Endothelial cell of umbilical vein (primary cell): ENCODE data around the gene H2BW1. TPM values are rescaled to one million over a fixed set of nuclear protein-coding genes. Genes with fewer than 3 reads are reported as not detected.

Experiments
- BruUV-seq: library from RNA; stranded (reverse); fragments of 400-500 nt; replicated peaks from 2 replicates; lab custom pipeline; 2021; lab: Mats Ljungman, UMichigan
- CTCF ChIA-PET: fragments of 300-600, 350-600 bp; sonication (Branson Sonifier 250); formaldehyde crosslinking; loops from one replicate; lab custom pipeline; 2021; ENCODE audit warnings: antibody characterized with exemption, inconsistent platforms; lab: Charles Lee
- POLR2A ChIA-PET: fragments of 300-600, 350-600 bp; sonication (Branson Sonifier 250); formaldehyde crosslinking; loops from one replicate; lab custom pipeline; 2021; ENCODE audit warnings: antibody characterized with exemption, inconsistent platforms; lab: Charles Lee
- DNase-seq: peaks from one replicate; pipeline ENCODE4 v3.0.0-alpha.2; 2011; ENCODE audit warnings: low read depth, low spot score
- FAIRE-seq: peaks from 2 replicates; lab custom pipeline; 2011; peaks lifted over from hg19 to GRCh38; lab: Jason Lieb, UNC
- H2AFZ ChIP-seq: 2 replicates; pipeline ENCODE4 v1.6.0; 2012; ENCODE audit warnings: low read depth, low read length, control low read depth, inconsistent platforms
- H3K27ac ChIP-seq: 2 replicates; pipeline ENCODE4 v1.5.1; 2011; ENCODE audit warnings: low read depth, mild to moderate bottlenecking, control low read depth, low read length, moderate library complexity; ENCODE audit not compliant: insufficient read depth
- H3K27me3 ChIP-seq, 2 experiments: 2 replicates each; pipeline versions ENCODE4 v1.6.0 to v1.6.1; 2011; ENCODE audit warnings: low read length in 2 of 2, mixed read lengths in 1 of 2; ENCODE audit not compliant: control insufficient read depth in 2 of 2, insufficient read depth in 2 of 2
- H3K36me3 ChIP-seq, 2 experiments: 2 replicates in 1 of 2; 3 replicates in 1 of 2; pipeline ENCODE4 v1.5.1; 2011; ENCODE audit warnings: low read length in 2 of 2, mild to moderate bottlenecking in 1 of 2, moderate library complexity in 1 of 2; ENCODE audit not compliant: control insufficient read depth in 2 of 2, insufficient read depth in 2 of 2; ENCODE audit errors: extremely low read depth in 1 of 2
- H3K4me1 ChIP-seq: 3 replicates; pipeline ENCODE4 v1.5.1; 2011; ENCODE audit warnings: mild to moderate bottlenecking, low read length; ENCODE audit not compliant: control insufficient read depth, insufficient read depth; ENCODE audit errors: extremely low read depth
- H3K4me2 ChIP-seq: 2 replicates; pipeline ENCODE4 v1.6.1; 2011; ENCODE audit warnings: low read length, control low read depth, mixed read lengths; ENCODE audit not compliant: insufficient read depth
- H3K4me3 ChIP-seq, 3 experiments: fragments of 200-600 bp in 1 of 3; sonication (generic), shearing (Covaris generic) in 1 of 3; replicated peaks in 1 of 3; 2 replicates each; pipeline ENCODE4 v1.5.1; 2011 to 2016; ENCODE audit warnings: control low read depth in 3 of 3, low read length in 3 of 3, mild to moderate bottlenecking in 2 of 3, inconsistent platforms in 1 of 3, low read depth in 1 of 3, moderate library complexity in 1 of 3; ENCODE audit not compliant: insufficient read depth in 1 of 3
- H3K79me2 ChIP-seq: 2 replicates; pipeline ENCODE4 v1.6.0; 2012; ENCODE audit warnings: low read length, inconsistent platforms; ENCODE audit not compliant: control insufficient read depth, insufficient read depth
- H3K9ac ChIP-seq: replicated peaks from 2 replicates; pipeline ENCODE3; 2011; ENCODE audit warnings: low read length, control low read depth; ENCODE audit not compliant: insufficient read depth; ENCODE audit errors: extremely low read depth
- H3K9me1 ChIP-seq: replicated peaks from 3 replicates; pipeline ENCODE4 v1.6.0; 2011; ENCODE audit warnings: mild to moderate bottlenecking, low read length; ENCODE audit not compliant: control insufficient read depth, insufficient read depth; ENCODE audit errors: extremely low read depth
- H3K9me3 ChIP-seq: replicated peaks from 2 replicates; pipeline ENCODE4 v1.5.1; 2012; ENCODE audit warnings: low read length, inconsistent platforms; ENCODE audit not compliant: control insufficient read depth, insufficient read depth
- H4K20me1 ChIP-seq: replicated peaks from 2 replicates; pipeline ENCODE3; 2011; ENCODE audit warnings: mild to moderate bottlenecking, low read length; ENCODE audit not compliant: control insufficient read depth, insufficient read depth; ENCODE audit errors: extremely low read depth
- EZH2 ChIP-seq: IDR thresholded peaks from 2 replicates; pipeline ENCODE4 v1.6.1; 2012; ENCODE audit warnings: borderline replicate concordance, low read depth, mild to moderate bottlenecking, moderate library complexity, low read length, inconsistent platforms; ENCODE audit not compliant: severe bottlenecking
- FOS ChIP-seq: IDR thresholded peaks from 2 replicates; pipeline ENCODE4 v1.6.1; 2011; ENCODE audit warnings: mild to moderate bottlenecking, low read length, moderate library complexity, borderline replicate concordance; ENCODE audit not compliant: insufficient read depth
- GATA2 ChIP-seq: IDR thresholded peaks from 2 replicates; pipeline ENCODE4 v1.7.0; 2011; ENCODE audit warnings: low read depth, mild to moderate bottlenecking, moderate library complexity, mixed read lengths, low read length; ENCODE audit not compliant: insufficient read length, insufficient read depth
- JUN ChIP-seq: IDR thresholded peaks from 2 replicates; pipeline ENCODE4 v1.6.1; 2011; ENCODE audit warnings: borderline replicate concordance, low read depth; ENCODE audit not compliant: insufficient read length, insufficient read depth
- MYC ChIP-seq: IDR thresholded peaks from one replicate; pipeline ENCODE4 v1.6.1; 2011; ENCODE audit warnings: mild to moderate bottlenecking, low read depth, low read length
- POLR2A ChIP-seq: IDR thresholded peaks from 2 replicates; pipeline ENCODE4 v1.6.1; 2012; ENCODE audit warnings: low read depth, mild to moderate bottlenecking, control low read depth, low read length
- POLR2AphosphoS5 ChIP-seq: IDR thresholded peaks from 2 replicates; pipeline ENCODE4 v1.6.1; 2012; ENCODE audit warnings: low read depth, mild to moderate bottlenecking, control low read depth, low read length, moderate library complexity; ENCODE audit not compliant: insufficient read depth
- dilution Hi-C: fragments of 300-500 bp; cut with MboI; formaldehyde crosslinking; loops from one replicate; pipeline ENCODE4 v1.15.0; 2019; ENCODE audit warnings: low sequenced_read_pairs; ENCODE audit not compliant: extremely low pct_ligation_motif_present
- intact Hi-C: fragments of 100-400 bp; cut with micrococcal nuclease; formaldehyde crosslinking; loops from one replicate; pipeline ENCODE4 v1.10.0; 2022
- polyA plus RNA-seq, 4 experiments: library from polyadenylated mRNA; depleted of rRNA in 3 of 4; stranded (reverse) in 3 of 4; unstranded in 1 of 4; fragments of >200 nt; gene quantifications; 2 replicates each; pipeline versions ENCODE4 v1.2.1 to v1.2.3, GENCODE V29; 2011 to 2012; ENCODE audit warnings: missing spikeins in 1 of 4
- total RNA-seq: library from RNA; stranded (reverse); gene quantifications from 2 replicates; pipeline ENCODE4 v1.2.3, GENCODE V29; 2021
- TF ChIP-seq, protein P1 (sequence below), 2 donors: IDR thresholded peaks; 1 replicate in 1 of 2; 2 replicates in 1 of 2; pipeline ENCODE4 v1.5.1; 2011; ENCODE audit warnings: low read length in 2 of 2, mild to moderate bottlenecking in 2 of 2, moderate library complexity in 2 of 2, control low read depth in 1 of 2, inconsistent platforms in 1 of 2, low read depth in 1 of 2; ENCODE audit not compliant: insufficient read depth in 1 of 2; ENCODE audit errors: extremely low read depth in 1 of 2
- TF ChIP-seq, protein P2 (sequence below): IDR thresholded peaks from 2 replicates; pipeline ENCODE4 v1.6.1; 2011; ENCODE audit not compliant: insufficient read depth, insufficient read length

The H2BW1 gene
- total and polyA plus RNA-seq, 2 donors (not counting 3 experiments of a cell fraction or from before 2014, with no cell fraction given): not detected

DNA sequence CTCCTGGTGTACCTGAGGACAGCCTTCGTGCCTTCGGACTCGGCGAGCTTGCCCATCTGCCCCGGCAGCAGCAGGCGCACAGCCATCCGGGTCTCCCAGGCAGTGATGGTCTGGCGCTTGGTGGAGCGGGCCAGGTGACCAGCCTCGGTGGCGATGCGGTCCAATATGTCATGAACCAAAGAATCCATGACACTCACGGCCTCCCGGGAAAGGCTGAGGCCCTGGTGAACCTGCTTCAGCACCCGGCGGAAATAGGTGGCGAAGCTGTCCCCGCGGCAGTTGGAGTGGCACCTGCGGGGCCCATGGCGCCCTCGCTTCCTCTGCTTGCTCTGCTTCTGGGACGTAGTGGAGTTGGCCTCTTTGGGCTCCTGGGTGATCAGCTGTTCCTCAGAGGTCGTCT is 350 bp downstream of the H2BW1 start:
- Histone ChIP-seq H3K9me3 (no peaks in the 10 kb centered on the region), H3K79me2 (no peaks in the 10 kb centered on the region), H2AFZ (no peak overlapping the region), H3K9ac (no peak overlapping the region), H3K36me3 (no peaks in the 10 kb centered on the region), H3K4me3 (no peak overlapping the region), H3K9me1 (no peaks in the 10 kb centered on the region), H3K4me2 (no peak overlapping the region), H3K4me1 (no peaks in the 10 kb centered on the region), H4K20me1 (no peaks in the 10 kb centered on the region), H3K27ac (no peak overlapping the region), H3K27me3 (no peaks in the 10 kb centered on the region)
- intact Hi-C loops (no loop called here), dilution Hi-C loops (no loop called here)
- CTCF ChIA-PET: no interaction called here
- no peak for FAIRE-seq
- POLR2A ChIA-PET: no interaction called here
- DNase-seq: no peak
- TF ChIP-seq, protein P1, sequence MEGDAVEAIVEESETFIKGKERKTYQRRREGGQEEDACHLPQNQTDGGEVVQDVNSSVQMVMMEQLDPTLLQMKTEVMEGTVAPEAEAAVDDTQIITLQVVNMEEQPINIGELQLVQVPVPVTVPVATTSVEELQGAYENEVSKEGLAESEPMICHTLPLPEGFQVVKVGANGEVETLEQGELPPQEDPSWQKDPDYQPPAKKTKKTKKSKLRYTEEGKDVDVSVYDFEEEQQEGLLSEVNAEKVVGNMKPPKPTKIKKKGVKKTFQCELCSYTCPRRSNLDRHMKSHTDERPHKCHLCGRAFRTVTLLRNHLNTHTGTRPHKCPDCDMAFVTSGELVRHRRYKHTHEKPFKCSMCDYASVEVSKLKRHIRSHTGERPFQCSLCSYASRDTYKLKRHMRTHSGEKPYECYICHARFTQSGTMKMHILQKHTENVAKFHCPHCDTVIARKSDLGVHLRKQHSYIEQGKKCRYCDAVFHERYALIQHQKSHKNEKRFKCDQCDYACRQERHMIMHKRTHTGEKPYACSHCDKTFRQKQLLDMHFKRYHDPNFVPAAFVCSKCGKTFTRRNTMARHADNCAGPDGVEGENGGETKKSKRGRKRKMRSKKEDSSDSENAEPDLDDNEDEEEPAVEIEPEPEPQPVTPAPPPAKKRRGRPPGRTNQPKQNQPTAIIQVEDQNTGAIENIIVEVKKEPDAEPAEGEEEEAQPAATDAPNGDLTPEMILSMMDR (IDR thresholded peaks at IDR 0.05; ENCODE audit: extremely low read depth in 1 of 2, insufficient read depth in 1 of 2, low read depth in 1 of 2, low read length in 2 of 2): no peak
- no peak for TF ChIP-seq GATA2
- TF ChIP-seq FOS: no peak
- TF ChIP-seq, protein P2, sequence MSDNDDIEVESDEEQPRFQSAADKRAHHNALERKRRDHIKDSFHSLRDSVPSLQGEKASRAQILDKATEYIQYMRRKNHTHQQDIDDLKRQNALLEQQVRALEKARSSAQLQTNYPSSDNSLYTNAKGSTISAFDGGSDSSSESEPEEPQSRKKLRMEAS: no peak
- TF ChIP-seq POLR2AphosphoS5: no peak
- no peak for TF ChIP-seq EZH2
- no peak for TF ChIP-seq POLR2A
- TF ChIP-seq MYC: no peak
- no peak for TF ChIP-seq JUN
- BruUV-seq: no TSS peak
